Liver (tissue), 2 donors: Measurements from ENCODE around the gene GGACT.

Source experiments
- MAX ChIP-seq: IDR thresholded peaks from 2 replicates; pipeline ENCODE4 v1.6.1; 2016; ENCODE audit warnings: antibody characterized with exemption
- RAD21 ChIP-seq, 2 donors: IDR thresholded peaks; 2 replicates each; pipeline ENCODE4 v1.6.1; 2016; ENCODE audit warnings: antibody characterized with exemption in 2 of 2, mild to moderate bottlenecking in 2 of 2
- ZBTB33 ChIP-seq: IDR thresholded peaks from 2 replicates; pipeline ENCODE4 v1.6.1; 2016; ENCODE audit warnings: antibody characterized with exemption
- donor health status: healthy.

GRCh38 chr13:100563779-100564178, 24.8 kb downstream of the GGACT start:
- TF ChIP-seq RAD21 (IDR thresholded peaks at IDR 0.05) = no peak
- TF ChIP-seq MAX = no peak
- TF ChIP-seq ZBTB33 = no peak
